ENCODE measurements around the gene CLDN14. TPM values are rescaled to one million over a fixed set of nuclear protein-coding genes. Genes with fewer than 3 reads are reported as not detected.

Gene CLDN14
- total RNA-seq, 1 donor from 2014 or later: not detected

DNA sequence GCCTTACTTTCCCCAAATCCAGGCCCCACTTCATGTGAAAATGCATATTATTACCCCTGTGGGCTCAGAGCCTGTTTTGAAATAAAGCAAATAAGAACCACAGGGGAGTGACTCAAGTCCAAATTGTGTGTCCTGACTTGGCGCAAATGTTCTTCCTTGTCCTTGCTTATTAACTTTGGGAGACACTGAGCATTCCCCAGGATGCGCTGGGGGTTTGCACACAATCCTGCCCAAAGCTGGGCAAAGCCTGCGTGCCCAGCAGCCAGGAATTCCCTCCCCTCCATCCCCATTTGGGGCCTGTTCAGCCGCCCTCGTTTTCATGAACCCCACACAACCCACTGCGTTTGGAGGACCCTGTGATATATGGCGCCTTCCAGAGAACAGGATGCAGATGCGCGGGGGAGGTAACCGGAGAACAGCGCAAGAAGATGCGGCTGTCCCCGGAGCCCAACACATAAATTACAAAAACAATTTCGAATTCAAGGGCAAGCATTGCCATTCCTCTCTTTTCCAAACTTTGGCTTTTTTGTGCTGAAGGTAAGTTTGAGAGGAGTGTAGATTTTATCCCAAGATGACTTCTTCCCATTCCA is 42.4 kb upstream of the CLDN14 start:
- TF ChIP-seq, protein P1, sequence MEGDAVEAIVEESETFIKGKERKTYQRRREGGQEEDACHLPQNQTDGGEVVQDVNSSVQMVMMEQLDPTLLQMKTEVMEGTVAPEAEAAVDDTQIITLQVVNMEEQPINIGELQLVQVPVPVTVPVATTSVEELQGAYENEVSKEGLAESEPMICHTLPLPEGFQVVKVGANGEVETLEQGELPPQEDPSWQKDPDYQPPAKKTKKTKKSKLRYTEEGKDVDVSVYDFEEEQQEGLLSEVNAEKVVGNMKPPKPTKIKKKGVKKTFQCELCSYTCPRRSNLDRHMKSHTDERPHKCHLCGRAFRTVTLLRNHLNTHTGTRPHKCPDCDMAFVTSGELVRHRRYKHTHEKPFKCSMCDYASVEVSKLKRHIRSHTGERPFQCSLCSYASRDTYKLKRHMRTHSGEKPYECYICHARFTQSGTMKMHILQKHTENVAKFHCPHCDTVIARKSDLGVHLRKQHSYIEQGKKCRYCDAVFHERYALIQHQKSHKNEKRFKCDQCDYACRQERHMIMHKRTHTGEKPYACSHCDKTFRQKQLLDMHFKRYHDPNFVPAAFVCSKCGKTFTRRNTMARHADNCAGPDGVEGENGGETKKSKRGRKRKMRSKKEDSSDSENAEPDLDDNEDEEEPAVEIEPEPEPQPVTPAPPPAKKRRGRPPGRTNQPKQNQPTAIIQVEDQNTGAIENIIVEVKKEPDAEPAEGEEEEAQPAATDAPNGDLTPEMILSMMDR (conservative IDR thresholded peaks at IDR 0.05): no peak
- H3K27ac Mint-ChIP-seq: no peak overlapping the region
- peaks cover 4% of the 10 kb centered on the region for H3K36me3 Mint-ChIP-seq
- no peak overlapping the region for H3K4me3 Mint-ChIP-seq
- no peaks in the 10 kb centered on the region for H3K4me1 Mint-ChIP-seq (ENCODE audit: unreplicated experiment)
- DNase-seq (ENCODE audit: extremely low spot score, unreplicated experiment): no peak
- no peaks in the 10 kb centered on the region for H3K9me3 Mint-ChIP-seq
- H3K27me3 Mint-ChIP-seq: peaks cover 4% of the 10 kb centered on the region

DNA sequence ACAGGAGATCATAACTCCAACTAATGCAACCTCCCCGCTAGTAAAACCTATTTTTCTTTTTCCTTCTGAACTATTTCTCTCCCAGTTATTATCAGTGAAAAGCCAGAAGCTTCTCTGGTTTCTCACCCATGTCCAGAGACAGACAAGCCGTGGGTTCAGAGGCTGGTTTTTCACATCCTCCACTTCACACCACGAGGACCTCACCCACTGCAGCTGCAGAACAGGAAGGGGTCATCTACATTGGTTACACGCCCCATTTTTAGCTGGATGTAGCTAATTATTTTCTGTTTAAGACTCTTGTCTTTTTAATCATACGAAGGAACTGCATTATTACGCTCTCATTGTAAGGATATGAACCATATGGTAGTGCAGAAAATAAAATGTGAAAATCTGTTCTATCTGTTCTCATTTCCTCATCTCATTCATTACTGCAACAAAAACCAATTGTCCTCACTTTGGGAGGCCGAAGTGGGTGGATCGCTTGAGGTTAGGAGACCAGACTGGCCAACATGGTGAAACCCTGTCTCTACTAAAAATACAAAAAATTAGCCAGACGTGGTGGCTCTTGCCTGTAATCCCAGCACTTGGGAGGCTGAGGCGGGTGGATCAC is 39.1 kb upstream of the CLDN14 start:
- no peaks in the 10 kb centered on the region for H3K36me3 Mint-ChIP-seq
- no peaks in the 10 kb centered on the region for H3K9me3 Mint-ChIP-seq
- peaks cover 5% of the 10 kb centered on the region for H3K27me3 Mint-ChIP-seq
- H3K4me1 Mint-ChIP-seq (ENCODE audit: unreplicated experiment): peaks cover 5% of the 10 kb centered on the region
- H3K4me3 Mint-ChIP-seq: no peak overlapping the region
- TF ChIP-seq, protein P1 (conservative IDR thresholded peaks at IDR 0.05): no peak
- DNase-seq (ENCODE audit: extremely low spot score, unreplicated experiment): no peak
- no peak overlapping the region for H3K27ac Mint-ChIP-seq

DNA sequence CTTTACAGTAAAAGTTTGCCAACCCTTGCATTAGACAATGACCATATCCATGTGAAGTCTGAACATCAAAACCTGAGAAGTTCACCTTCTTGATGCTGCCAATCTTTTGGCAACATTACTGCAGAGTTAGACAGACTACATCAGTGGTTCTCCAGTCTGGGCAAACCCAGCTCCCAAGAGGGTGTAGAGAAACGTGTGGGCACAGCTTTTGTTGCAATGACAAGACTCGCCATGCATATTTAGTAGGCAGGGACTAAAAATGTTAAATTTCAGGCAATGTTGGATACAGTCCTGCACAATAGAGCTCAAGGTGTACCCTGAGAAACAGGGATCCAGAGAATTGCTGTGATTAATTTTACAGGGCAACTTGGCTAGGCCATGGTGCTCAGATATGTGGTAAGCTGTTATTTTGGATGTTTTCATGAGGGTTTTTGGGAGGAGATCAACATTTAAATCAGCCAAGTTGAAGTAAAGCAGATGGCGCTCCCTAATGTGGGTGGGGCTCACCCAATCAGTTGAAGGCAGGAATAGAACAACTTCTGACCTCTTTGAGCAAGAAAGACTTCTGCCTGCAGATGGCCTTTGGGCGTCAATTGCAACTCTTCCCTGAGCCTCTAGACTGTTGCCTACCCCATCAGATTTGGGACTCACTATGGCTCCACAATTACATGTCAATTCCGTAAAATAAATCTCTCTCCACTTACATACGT is 37.6 kb upstream of the CLDN14 start:
- TF ChIP-seq, protein P1 (conservative IDR thresholded peaks at IDR 0.05): no peak
- Mint-ChIP-seq H3K27ac (no peak overlapping the region), H3K9me3 (no peaks in the 10 kb centered on the region)

DNA sequence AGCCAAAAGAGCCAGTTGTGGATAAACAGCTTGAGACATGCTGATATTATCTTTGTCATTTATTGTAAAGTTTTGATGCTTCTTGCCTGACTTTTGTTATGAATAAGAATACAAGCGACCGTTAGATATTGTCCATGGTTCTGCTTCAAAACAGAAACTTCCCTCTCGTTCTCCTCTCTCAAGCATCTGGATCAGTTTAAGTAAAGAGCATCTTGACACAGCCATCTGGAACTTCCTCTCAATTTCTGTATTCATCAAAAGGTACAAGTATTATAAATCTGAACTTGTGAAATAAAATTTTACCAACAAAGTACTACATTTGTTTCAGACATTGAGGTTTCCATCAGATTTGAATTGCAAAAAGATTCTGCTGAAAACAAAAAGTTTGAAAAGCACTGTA is 36.4 kb upstream of the CLDN14 start:
- no peak overlapping the region for H3K27ac Mint-ChIP-seq
- H3K4me3 Mint-ChIP-seq: no peak overlapping the region
- peaks cover 9% of the 10 kb centered on the region for H3K4me1 Mint-ChIP-seq (ENCODE audit: unreplicated experiment)
- H3K36me3 Mint-ChIP-seq: no peaks in the 10 kb centered on the region
- H3K9me3 Mint-ChIP-seq: no peaks in the 10 kb centered on the region
- DNase-seq (ENCODE audit: extremely low spot score, unreplicated experiment): no peak
- H3K27me3 Mint-ChIP-seq: peaks cover 8% of the 10 kb centered on the region
- TF ChIP-seq, protein P1 (conservative IDR thresholded peaks at IDR 0.05): no peak

More for the DNA sequence above, 37.6 kb upstream of the CLDN14 start:
- H3K4me1 Mint-ChIP-seq (ENCODE audit: unreplicated experiment): peaks cover 5% of the 10 kb centered on the region
- peaks cover 5% of the 10 kb centered on the region for H3K27me3 Mint-ChIP-seq
- DNase-seq (ENCODE audit: extremely low spot score, unreplicated experiment): no peak
- no peaks in the 10 kb centered on the region for H3K36me3 Mint-ChIP-seq
- H3K4me3 Mint-ChIP-seq: no peak overlapping the region

DNA sequence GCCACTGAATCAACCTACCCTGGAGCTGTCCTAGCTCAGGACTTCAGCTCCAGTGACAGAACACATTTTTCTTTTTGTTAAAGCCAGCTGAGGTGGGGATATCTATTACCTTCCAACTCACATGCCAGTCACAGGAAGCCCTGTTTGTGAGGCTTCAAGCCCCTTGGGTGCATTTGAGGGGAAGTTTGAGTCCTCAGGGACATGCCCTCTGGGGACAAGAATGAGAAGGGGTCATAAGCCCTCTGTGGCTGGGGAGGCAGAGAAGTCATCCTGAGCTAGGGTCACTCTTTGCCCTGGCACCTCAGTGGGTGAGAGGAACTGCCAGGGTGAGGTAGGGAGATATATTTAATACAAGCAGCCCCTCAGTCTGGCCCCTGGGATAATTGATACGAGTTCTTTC is 33.5 kb upstream of the CLDN14 start:
- H3K36me3 Mint-ChIP-seq: no peaks in the 10 kb centered on the region
- H3K9me3 Mint-ChIP-seq: peaks cover 6% of the 10 kb centered on the region
- no peak for DNase-seq (ENCODE audit: extremely low spot score, unreplicated experiment)
- H3K27ac Mint-ChIP-seq: no peak overlapping the region
- H3K4me3 Mint-ChIP-seq: no peak overlapping the region
- peaks cover 11% of the 10 kb centered on the region for H3K27me3 Mint-ChIP-seq
- TF ChIP-seq, protein P1 (conservative IDR thresholded peaks at IDR 0.05): no peak
- peaks cover 21% of the 10 kb centered on the region for H3K4me1 Mint-ChIP-seq (ENCODE audit: unreplicated experiment)
